ENCODE data around the gene DOCK3. TPM values are rescaled to one million over a fixed set of nuclear protein-coding genes. Genes with fewer than 3 reads are reported as not detected.
"Not testable (repeated sequence)": the region's sequence is repeated elsewhere in the genome, so short reads cannot be mapped to it uniquely, and the experiment has no call there.

DOCK3 gene
- total RNA-seq, 2 donors from 2014 or later, result 7.2 to 9.7 TPM

DNA sequence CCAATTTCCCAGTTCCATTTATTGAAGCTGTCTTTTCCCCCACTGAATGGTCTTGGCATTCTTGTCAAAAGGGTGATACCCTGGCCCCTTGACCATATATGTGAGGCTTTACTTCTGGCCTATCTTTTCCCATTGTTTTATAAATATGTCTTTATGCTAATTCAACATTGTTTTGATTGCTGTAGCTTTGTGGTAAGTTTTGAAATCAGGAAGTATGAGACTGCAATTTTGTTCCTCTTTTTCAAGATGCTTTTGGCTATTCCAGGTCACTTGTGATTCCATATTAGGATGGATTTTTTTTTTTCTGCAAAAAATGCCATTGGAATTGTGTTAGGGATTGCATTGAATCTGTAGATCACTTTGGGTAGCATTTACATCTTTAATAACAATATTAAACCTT is 569.2 kb downstream of the DOCK3 start:
- H3K27ac Mint-ChIP-seq, result no peak overlapping the region
- no peaks in the 10 kb centered on the region for H3K9me3 Mint-ChIP-seq
- DNase-seq (no peak), ATAC-seq (replicated peaks in 1 of 2) (no peak)
- no peaks in the 10 kb centered on the region for H3K36me3 Mint-ChIP-seq (ENCODE audit: insufficient read depth in 2 of 2)
- no peaks in the 10 kb centered on the region for H3K27me3 Mint-ChIP-seq (ENCODE audit: low read depth)
- no peaks in the 10 kb centered on the region for H3K4me1 Mint-ChIP-seq (ENCODE audit: low read depth)
- H3K4me3 Mint-ChIP-seq, result no peak overlapping the region

DNA sequence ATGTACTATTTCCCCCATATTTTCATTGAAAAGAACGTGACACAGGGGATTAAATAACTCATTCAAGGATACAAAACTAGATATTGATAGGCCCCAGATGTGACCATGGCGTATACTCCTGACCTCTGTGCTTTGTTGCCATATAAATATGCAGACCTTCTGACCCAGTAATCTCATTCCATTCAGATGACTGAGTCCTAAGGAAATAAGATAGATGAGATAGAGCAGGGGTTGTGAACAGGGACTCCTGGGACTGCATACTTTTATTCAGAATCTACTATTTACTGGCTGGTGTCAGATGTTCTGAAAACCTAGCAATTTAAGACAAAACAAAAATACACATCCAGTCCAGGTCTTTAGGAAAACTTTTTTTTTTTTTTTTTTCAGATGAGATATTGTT is 571.1 kb downstream of the DOCK3 start:
- DNase-seq (no peak), ATAC-seq (replicated peaks in 1 of 2) (no peak)
- Mint-ChIP-seq H3K27ac (no peak overlapping the region), H3K27me3 (ENCODE audit: low read depth) (no peaks in the 10 kb centered on the region), H3K9me3 (no peaks in the 10 kb centered on the region), H3K36me3 (ENCODE audit: insufficient read depth in 2 of 2) (no peaks in the 10 kb centered on the region), H3K4me1 (ENCODE audit: low read depth) (no peaks in the 10 kb centered on the region), H3K4me3 (no peak overlapping the region)

DNA sequence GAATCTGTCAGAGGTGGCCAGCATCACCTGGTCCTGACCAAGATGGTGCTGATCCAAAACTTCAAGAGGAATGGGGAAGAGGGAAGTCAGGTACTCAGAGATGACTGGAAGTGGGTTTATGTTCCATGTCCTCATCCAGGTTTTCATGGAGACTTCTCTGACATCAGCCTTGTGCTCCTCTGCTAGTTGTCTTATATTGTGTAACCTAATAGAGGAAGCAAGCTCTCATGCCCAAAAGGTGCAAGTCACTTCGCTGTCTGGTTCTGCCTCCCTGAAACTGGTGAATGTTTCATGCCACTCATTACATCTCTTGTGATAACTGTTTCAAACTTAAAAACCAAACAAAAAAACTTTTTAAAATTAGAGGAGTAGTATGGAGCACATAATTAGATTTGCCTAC is 583.1 kb downstream of the DOCK3 start:
- no peak overlapping the region for H3K27ac Mint-ChIP-seq
- no peaks in the 10 kb centered on the region for H3K4me1 Mint-ChIP-seq (ENCODE audit: low read depth)
- peaks cover 3 to 6% of the 10 kb centered on the region in 2 donors for H3K36me3 Mint-ChIP-seq (ENCODE audit: insufficient read depth in 2 of 2)
- H3K27me3 Mint-ChIP-seq (ENCODE audit: low read depth), result no peaks in the 10 kb centered on the region
- ATAC-seq (replicated peaks in 1 of 2) (no peak), DNase-seq (no peak)
- peaks cover 3 to 4% of the 10 kb centered on the region in 2 donors for H3K9me3 Mint-ChIP-seq
- H3K4me3 Mint-ChIP-seq, result no peak overlapping the region

DNA sequence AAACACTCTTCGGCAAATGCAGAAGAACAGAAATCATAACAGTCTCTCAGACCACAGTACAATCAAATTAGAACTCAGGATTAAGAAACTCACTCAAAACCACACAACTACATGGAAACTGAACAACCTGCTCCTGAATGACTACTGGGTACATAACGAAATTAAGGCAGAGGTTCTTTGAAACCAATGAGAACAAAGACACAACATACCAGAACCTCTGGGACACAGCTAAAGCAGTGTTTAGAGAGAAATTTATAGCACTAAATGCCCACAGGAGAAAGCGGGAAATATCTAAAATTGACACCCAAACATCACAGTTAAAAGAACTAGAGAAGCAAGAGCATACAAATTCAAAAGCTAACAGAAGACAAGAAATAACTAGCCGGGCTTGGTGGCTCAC is 589.4 kb downstream of the DOCK3 start:
- not testable (repeated sequence) for H3K4me3 Mint-ChIP-seq; ATAC-seq (replicated peaks in 1 of 2); DNase-seq; H3K27me3 Mint-ChIP-seq (ENCODE audit: low read depth); H3K27ac Mint-ChIP-seq; H3K36me3 Mint-ChIP-seq (ENCODE audit: insufficient read depth in 2 of 2); H3K4me1 Mint-ChIP-seq (ENCODE audit: low read depth)
- peaks cover 10 to 11% of the 10 kb centered on the region in 2 donors for H3K9me3 Mint-ChIP-seq

DNA sequence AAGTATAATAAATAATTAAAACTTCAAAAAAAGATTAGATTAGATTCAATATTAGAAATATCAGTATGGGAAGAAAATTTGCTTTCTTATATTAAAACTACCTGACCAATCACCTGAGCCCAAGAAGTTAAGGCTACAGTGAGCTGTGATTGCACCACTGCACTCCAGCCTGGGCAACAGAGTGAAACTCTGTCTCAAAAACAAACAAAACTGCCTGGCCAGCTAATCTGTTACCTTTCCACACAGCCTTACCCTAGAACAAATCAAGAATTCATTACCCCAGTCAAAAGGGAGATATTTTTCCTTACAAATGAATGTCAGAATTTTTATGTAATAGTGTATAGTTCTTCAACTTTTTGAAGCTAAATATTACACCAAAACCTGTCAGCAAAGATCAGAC is 593.4 kb downstream of the DOCK3 start:
- DNase-seq, result no peak
- H3K27me3 Mint-ChIP-seq (ENCODE audit: low read depth), result no peaks in the 10 kb centered on the region
- no peak for ATAC-seq (replicated peaks in 1 of 2)
- no peak overlapping the region for H3K4me3 Mint-ChIP-seq
- peaks cover 12% of the 10 kb centered on the region for H3K4me1 Mint-ChIP-seq (ENCODE audit: low read depth)
- peaks cover 4 to 6% of the 10 kb centered on the region in 2 donors for H3K36me3 Mint-ChIP-seq (ENCODE audit: insufficient read depth in 2 of 2)
- H3K27ac Mint-ChIP-seq, result no peak overlapping the region
- H3K9me3 Mint-ChIP-seq, result peaks cover 7 to 11% of the 10 kb centered on the region in 2 donors

DNA sequence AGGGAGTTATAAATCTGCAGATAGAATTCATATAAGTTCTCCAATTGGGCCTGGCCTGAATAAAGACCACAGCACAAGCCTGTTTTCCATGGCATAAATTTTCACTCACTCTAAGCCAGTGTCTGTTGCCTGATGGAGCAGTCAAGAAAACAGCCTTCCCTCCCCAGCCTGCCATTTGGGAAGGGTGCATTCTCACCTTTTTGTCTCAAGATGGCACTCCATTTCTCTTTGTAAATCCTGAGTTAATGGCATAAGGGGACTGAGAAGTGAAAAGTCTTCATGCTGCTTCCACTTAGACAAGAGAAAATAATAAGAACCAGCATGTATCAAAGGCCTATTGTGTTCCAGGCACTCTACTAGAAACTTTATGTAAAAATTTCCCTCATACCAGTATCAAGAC is 594.7 kb downstream of the DOCK3 start:
- H3K4me1 Mint-ChIP-seq (ENCODE audit: low read depth), result peaks cover 16% of the 10 kb centered on the region
- H3K9me3 Mint-ChIP-seq, result peaks cover 6 to 11% of the 10 kb centered on the region in 2 donors
- no peak overlapping the region for H3K4me3 Mint-ChIP-seq
- no peak overlapping the region for H3K27ac Mint-ChIP-seq
- DNase-seq, result no peak
- peaks cover 4% of the 10 kb centered on the region in 2 donors for H3K36me3 Mint-ChIP-seq (ENCODE audit: insufficient read depth in 2 of 2)
- H3K27me3 Mint-ChIP-seq (ENCODE audit: low read depth), result no peaks in the 10 kb centered on the region
- no peak for ATAC-seq (replicated peaks in 1 of 2)

DNA sequence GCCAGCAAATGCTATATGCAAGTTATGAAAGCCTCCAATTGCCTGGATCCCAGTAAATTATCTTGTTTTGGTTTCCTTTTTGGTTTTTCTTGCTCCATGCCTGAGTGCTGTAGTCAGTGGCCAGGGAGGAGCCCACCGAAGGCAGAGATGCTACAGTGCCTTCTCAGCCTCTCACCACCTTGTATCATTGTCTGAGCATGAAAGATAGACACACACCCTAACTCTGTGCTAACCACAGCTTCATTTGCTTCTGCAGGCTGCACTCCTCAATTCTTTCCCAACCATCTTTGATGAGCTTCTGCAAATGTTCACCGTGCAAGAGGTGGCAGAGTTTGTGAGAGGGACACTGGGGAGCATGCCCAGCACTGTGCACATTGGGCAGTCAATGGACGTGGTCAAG is 595.8 kb downstream of the DOCK3 start:
- H3K9me3 Mint-ChIP-seq, result peaks cover 6 to 8% of the 10 kb centered on the region in 2 donors
- no peak overlapping the region for H3K27ac Mint-ChIP-seq
- no peak for ATAC-seq (replicated peaks in 1 of 2)
- H3K27me3 Mint-ChIP-seq (ENCODE audit: low read depth), result no peaks in the 10 kb centered on the region
- H3K4me3 Mint-ChIP-seq, result no peak overlapping the region
- peaks cover 0 to 4% of the 10 kb centered on the region in 2 donors for H3K36me3 Mint-ChIP-seq (ENCODE audit: insufficient read depth in 2 of 2)
- peaks cover 24% of the 10 kb centered on the region for H3K4me1 Mint-ChIP-seq (ENCODE audit: low read depth)
- DNase-seq, result no peak

DNA sequence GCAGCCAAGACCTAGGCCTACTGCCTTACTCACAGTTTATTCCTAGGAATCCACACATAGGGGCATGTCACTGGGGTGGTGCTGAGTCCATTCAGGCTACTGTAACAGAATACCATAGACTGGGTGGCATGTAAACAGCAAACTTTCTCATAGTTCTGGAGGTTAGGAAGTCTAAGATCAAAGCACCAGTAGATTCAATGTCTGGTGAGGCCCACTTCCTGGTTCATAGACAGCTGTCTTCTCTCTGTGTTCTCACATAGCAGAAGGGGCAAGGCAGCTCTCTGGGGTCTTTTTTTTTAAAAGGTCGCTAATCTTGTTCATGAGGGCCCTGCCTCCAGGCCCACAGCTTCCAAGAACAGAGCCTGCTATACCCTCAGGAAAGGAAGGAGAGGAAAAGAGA is 596.4 kb downstream of the DOCK3 start:
- Mint-ChIP-seq H3K27me3 (ENCODE audit: low read depth) (no peaks in the 10 kb centered on the region), H3K4me3 (no peak overlapping the region), H3K4me1 (ENCODE audit: low read depth) (peaks cover 24% of the 10 kb centered on the region), H3K9me3 (peaks cover 2 to 5% of the 10 kb centered on the region in 2 donors), H3K36me3 (ENCODE audit: insufficient read depth in 2 of 2) (no peaks in the 10 kb centered on the region), H3K27ac (peak overlapping the region; percentile 25)
- ATAC-seq (replicated peaks in 1 of 2), result no peak
- DNase-seq, result no peak

DNA sequence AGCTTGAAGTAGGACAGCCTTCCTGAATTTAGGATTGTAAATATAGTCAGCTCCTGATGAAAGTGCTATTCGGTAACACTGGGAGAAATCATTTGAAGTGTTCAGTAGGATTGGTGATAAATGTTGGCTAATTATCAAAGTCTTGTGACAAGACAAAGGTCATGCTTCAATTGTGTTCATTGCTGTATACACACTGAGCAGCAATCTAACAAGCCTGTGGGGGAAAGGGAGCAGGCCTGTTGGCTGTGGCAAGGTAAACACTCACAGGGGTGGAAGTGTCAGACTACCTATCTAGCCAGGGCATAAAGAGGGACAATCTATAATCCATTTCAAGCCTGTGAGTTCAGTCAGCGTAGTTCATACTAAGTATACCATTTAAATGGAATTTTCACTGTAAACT is 599.3 kb downstream of the DOCK3 start:
- no peak overlapping the region for H3K4me3 Mint-ChIP-seq
- ATAC-seq (replicated peaks in 1 of 2) (no peak), DNase-seq (no peak)
- no peaks in the 10 kb centered on the region for H3K36me3 Mint-ChIP-seq (ENCODE audit: insufficient read depth in 2 of 2)
- H3K27ac Mint-ChIP-seq, result no peak overlapping the region
- no peaks in the 10 kb centered on the region for H3K9me3 Mint-ChIP-seq
- no peaks in the 10 kb centered on the region for H3K27me3 Mint-ChIP-seq (ENCODE audit: low read depth)
- peaks cover 24% of the 10 kb centered on the region for H3K4me1 Mint-ChIP-seq (ENCODE audit: low read depth)

DNA sequence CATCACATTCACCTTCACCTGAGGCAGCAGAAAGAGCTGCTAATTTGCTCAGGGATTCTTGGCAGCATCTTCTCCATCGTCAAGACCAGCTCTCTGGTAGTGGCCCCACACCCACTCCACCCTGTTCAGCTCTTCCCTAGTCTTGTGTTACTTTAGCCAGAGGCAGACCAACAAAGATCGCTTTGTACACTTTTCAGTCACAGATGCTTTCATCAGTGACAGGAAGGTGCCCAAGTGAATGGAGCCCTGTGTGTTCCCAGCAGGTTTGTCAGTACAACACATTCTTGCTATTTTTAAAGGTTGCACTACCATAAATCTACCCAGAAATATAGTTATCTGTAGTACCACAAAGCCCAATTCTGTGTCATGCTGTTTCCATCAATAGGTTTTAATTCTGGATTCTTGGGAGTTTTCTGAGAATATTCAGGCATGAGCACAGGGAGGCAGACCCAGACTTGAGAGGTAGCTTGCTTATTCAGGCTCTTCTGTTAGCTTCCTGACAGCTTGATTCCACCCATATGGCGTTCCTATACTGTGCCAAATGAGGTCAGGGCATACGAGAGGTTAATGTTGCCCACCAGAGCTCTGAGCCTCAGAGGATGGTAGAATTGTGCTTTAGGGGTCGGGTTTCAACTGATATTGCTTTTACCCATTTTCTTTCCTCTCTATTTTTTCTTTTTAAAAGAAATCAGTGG is 600.5 kb downstream of the DOCK3 start:
- H3K27ac Mint-ChIP-seq, result no peak overlapping the region
- no peak overlapping the region for H3K4me3 Mint-ChIP-seq

DNA sequence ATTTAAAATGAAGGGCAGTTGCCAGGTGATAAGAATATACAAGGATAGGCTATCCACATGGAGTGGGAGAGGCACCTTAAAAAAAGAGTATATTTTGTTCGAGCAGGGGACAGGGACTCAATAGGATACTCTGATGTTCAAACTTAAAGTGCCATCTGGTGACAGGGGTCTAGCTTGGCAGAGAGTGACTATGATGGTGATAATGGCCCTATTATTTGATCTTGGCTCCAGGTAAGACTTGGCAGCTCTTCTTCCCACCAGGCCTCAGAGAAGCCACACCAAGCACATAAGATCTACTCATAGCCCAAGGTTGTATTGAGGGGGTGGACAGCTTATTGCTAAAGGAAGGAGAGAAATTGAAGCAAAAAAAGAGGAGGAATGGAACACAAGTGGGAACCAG is 601.3 kb downstream of the DOCK3 start:
- Mint-ChIP-seq H3K27ac (no peak overlapping the region), H3K9me3 (no peaks in the 10 kb centered on the region), H3K36me3 (ENCODE audit: insufficient read depth in 2 of 2) (no peaks in the 10 kb centered on the region), H3K4me3 (no peak overlapping the region), H3K4me1 (ENCODE audit: low read depth) (peaks cover 16% of the 10 kb centered on the region), H3K27me3 (ENCODE audit: low read depth) (no peaks in the 10 kb centered on the region)
- DNase-seq (no peak), ATAC-seq (replicated peaks in 1 of 2) (no peak)

More for the DNA sequence above, 600.5 kb downstream of the DOCK3 start:
- Mint-ChIP-seq H3K4me1 (ENCODE audit: low read depth) (peaks cover 24% of the 10 kb centered on the region), H3K27me3 (ENCODE audit: low read depth) (no peaks in the 10 kb centered on the region), H3K9me3 (no peaks in the 10 kb centered on the region), H3K36me3 (ENCODE audit: insufficient read depth in 2 of 2) (no peaks in the 10 kb centered on the region)
- ATAC-seq (replicated peaks in 1 of 2), result no peak
- no peak for DNase-seq

DNA sequence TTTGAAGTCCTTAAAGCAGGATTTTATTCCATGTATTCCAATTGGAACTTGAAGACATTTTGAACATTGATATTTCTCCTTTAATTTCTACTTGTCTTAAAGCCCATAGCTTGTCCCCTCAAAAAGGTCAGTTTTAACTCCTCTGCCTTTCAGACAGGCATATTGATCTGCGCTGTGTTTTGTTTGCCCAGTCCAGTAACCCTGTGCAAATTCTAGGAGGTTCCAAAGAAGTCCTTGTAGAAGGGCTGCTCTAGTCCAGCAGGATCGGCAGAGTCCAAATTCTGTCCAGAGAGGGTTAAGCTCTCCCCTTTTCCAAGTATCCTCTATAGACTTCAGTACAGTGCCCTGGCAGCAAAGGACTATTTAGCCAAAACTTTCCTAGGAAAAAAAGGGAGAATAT is 604.7 kb downstream of the DOCK3 start:
- Mint-ChIP-seq H3K27ac (no peak overlapping the region), H3K9me3 (no peaks in the 10 kb centered on the region), H3K36me3 (ENCODE audit: insufficient read depth in 2 of 2) (no peaks in the 10 kb centered on the region), H3K4me3 (no peak overlapping the region), H3K27me3 (ENCODE audit: low read depth) (no peaks in the 10 kb centered on the region), H3K4me1 (ENCODE audit: low read depth) (peaks cover 8% of the 10 kb centered on the region)
- ATAC-seq (replicated peaks in 1 of 2) (no peak), DNase-seq (no peak)

DNA sequence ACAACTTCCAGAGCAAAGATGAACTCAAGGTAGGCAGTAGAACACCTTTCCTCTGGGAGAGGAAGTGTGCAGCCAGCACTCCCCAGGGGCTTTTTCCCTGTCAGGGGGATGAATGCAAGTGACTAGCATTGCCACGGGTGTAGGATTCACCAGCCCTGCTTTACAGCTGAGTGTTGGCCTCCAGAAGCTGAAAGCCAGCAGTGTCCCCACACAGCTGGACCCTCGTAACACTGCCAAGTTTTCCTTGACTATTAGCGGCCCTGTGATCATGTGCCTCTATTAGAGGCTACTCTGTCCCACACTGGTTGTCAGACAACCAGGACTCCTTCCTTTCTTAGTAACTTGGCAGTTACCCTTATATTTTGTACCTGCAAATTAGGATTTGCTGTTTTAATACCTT is 605.4 kb downstream of the DOCK3 start:
- DNase-seq (no peak), ATAC-seq (replicated peaks in 1 of 2) (no peak)
- Mint-ChIP-seq H3K9me3 (peaks cover 0 to 4% of the 10 kb centered on the region in 2 donors), H3K36me3 (ENCODE audit: insufficient read depth in 2 of 2) (peaks cover 4% of the 10 kb centered on the region in 2 donors), H3K27me3 (ENCODE audit: low read depth) (no peaks in the 10 kb centered on the region), H3K27ac (no peak overlapping the region), H3K4me3 (no peak overlapping the region), H3K4me1 (ENCODE audit: low read depth) (peaks cover 2% of the 10 kb centered on the region)

DNA sequence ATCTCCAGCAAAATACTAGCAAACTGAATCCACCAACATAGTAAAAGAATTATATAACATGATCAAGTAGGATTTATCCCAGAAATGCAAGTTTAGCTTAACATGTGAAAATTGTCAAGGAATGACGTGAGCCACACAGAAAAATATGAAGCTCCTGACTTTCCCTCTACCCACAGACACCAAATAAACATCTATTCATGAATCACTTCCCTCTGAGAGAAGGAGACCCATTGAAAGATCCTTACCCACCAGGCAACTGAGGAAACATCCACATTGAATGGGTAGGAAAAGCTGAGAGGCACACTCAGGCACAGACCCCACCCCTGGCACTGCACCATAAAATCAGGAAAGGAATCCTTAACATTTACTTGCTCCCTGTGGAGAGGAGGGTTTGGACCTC is 608.2 kb downstream of the DOCK3 start:
- DNase-seq (no peak), ATAC-seq (replicated peaks in 1 of 2) (no peak)
- H3K9me3 Mint-ChIP-seq, result peaks cover 2 to 15% of the 10 kb centered on the region in 2 donors
- no peaks in the 10 kb centered on the region for H3K27me3 Mint-ChIP-seq (ENCODE audit: low read depth)
- H3K4me3 Mint-ChIP-seq, result no peak overlapping the region
- H3K36me3 Mint-ChIP-seq (ENCODE audit: insufficient read depth in 2 of 2), result peaks cover 8 to 15% of the 10 kb centered on the region in 2 donors
- H3K27ac Mint-ChIP-seq, result no peak overlapping the region
- no peaks in the 10 kb centered on the region for H3K4me1 Mint-ChIP-seq (ENCODE audit: low read depth)

Data from activated T-cell treated with anti-CD3 and anti-CD28 coated beads, Interleukin-2, amount 50 U/mL, for 72 hours (primary cell).